ENCODE measurements around the gene SEMA5A.

- TF ChIP-seq EP300 (IDR thresholded peaks at IDR 0.05; ENCODE audit: low read depth) (no peak), CTCF (IDR thresholded peaks at IDR 0.05) (no peak), POLR2AphosphoS5 (IDR thresholded peaks at IDR 0.05) (no peak)
Measured at GRCh38 chr5:9058666-9059065, 487.2 kb downstream of the SEMA5A start.
